Neural cell (in vitro differentiated cells): ENCODE results near the gene SLC39A3.

ENCODE experiments used
- EP300 ChIP-seq: fragments of 450-650 bp; conservative IDR thresholded peaks from 2 replicates; pipeline ENCODE4 v1.6.1; 2014; ENCODE audit warnings: antibody characterized with exemption, mild to moderate bottlenecking, moderate library complexity; ENCODE audit not compliant: poor library complexity, severe bottlenecking
- POLR2AphosphoS5 ChIP-seq: IDR thresholded peaks from 2 replicates; pipeline ENCODE4 v1.6.1; 2012
- SMC3 ChIP-seq: fragments of 450-650 bp; conservative IDR thresholded peaks from 2 replicates; pipeline ENCODE4 v1.6.1; 2014; ENCODE audit warnings: antibody characterized with exemption, mild to moderate bottlenecking, moderate library complexity; ENCODE audit not compliant: poor library complexity
- TF ChIP-seq, protein P1 (sequence below): fragments of 450-650 bp; IDR thresholded peaks from 2 replicates; pipeline ENCODE4 v1.5.1; 2014; ENCODE audit warnings: antibody characterized with exemption, mild to moderate bottlenecking, moderate library complexity; ENCODE audit not compliant: poor library complexity, severe bottlenecking

DNA sequence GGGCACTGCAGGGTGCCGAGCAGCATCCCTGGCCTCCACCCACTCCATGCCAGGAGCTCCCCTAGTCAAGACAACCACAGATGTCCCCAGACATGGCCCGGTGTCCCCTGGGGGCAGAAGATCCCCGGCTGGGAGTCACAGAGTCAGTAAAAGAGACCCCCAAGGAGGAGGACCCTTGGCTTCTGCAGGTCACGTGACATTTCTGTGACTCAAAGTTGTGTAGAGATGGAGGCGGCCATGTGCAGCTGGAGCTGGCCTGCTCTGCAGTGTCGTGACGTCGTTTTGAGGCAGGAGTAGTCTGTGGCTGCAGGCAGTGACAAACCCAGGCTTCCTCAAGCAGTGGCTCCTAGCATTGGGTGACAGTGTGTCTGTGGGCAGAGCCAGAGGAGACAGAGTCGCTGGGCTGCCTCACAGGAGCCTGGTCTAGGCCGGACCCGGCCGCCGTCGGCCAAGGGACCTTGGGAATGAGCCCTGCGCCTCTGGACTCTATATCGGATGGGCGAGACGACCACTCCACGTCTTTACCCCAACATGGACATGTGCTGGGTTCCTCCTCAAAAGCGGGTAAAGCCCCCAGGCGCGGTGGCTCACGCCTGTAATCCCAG is 10.9 kb downstream of the SLC39A3 start:
- TF ChIP-seq SMC3, result no peak
- no peak for TF ChIP-seq EP300
- TF ChIP-seq, protein P1, sequence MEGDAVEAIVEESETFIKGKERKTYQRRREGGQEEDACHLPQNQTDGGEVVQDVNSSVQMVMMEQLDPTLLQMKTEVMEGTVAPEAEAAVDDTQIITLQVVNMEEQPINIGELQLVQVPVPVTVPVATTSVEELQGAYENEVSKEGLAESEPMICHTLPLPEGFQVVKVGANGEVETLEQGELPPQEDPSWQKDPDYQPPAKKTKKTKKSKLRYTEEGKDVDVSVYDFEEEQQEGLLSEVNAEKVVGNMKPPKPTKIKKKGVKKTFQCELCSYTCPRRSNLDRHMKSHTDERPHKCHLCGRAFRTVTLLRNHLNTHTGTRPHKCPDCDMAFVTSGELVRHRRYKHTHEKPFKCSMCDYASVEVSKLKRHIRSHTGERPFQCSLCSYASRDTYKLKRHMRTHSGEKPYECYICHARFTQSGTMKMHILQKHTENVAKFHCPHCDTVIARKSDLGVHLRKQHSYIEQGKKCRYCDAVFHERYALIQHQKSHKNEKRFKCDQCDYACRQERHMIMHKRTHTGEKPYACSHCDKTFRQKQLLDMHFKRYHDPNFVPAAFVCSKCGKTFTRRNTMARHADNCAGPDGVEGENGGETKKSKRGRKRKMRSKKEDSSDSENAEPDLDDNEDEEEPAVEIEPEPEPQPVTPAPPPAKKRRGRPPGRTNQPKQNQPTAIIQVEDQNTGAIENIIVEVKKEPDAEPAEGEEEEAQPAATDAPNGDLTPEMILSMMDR, result no peak
- no peak for TF ChIP-seq POLR2AphosphoS5
